Breast epithelium (tissue), 3 donors: Measurements from ENCODE around the gene HCFC1R1.

ENCODE experiments used
- CTCF ChIP-seq, 3 donors: fragments of 450-650 bp; IDR thresholded peaks; one replicate each; pipeline ENCODE4 v1.5.1; 2016 to 2017; ENCODE audit warnings: antibody characterized with exemption in 3 of 3, mild to moderate bottlenecking in 3 of 3, moderate library complexity in 3 of 3
- POLR2A ChIP-seq: fragments of 450-650 bp; IDR thresholded peaks from one replicate; pipeline ENCODE4 v1.6.1; 2016; ENCODE audit warnings: antibody characterized with exemption, mild to moderate bottlenecking, moderate library complexity
- POLR2AphosphoS5 ChIP-seq, 3 donors: sonication (generic); formaldehyde crosslinking; IDR thresholded peaks; one replicate each; pipeline ENCODE4 v1.6.1; 2017; ENCODE audit warnings: antibody characterized with exemption in 3 of 3

- TF ChIP-seq POLR2A (no peak), CTCF (IDR thresholded peaks at IDR 0.05) (no peak), POLR2AphosphoS5 (IDR thresholded peaks at IDR 0.05) (no peak)
Measured at GRCh38 chr16:3066440-3066748, 42.7 kb upstream of the HCFC1R1 start.
